HCEC 1CT (cell line): ENCODE results near the gene GALNS.
"Not testable (repeated sequence)": the region's sequence is repeated elsewhere in the genome, so short reads cannot be mapped to it uniquely, and the experiment has no call there.

Experiments used
- DNase-seq: peaks from one replicate; pipeline ENCODE4 v3.0.0-alpha.2; 2017

Gene GALNS

DNA sequence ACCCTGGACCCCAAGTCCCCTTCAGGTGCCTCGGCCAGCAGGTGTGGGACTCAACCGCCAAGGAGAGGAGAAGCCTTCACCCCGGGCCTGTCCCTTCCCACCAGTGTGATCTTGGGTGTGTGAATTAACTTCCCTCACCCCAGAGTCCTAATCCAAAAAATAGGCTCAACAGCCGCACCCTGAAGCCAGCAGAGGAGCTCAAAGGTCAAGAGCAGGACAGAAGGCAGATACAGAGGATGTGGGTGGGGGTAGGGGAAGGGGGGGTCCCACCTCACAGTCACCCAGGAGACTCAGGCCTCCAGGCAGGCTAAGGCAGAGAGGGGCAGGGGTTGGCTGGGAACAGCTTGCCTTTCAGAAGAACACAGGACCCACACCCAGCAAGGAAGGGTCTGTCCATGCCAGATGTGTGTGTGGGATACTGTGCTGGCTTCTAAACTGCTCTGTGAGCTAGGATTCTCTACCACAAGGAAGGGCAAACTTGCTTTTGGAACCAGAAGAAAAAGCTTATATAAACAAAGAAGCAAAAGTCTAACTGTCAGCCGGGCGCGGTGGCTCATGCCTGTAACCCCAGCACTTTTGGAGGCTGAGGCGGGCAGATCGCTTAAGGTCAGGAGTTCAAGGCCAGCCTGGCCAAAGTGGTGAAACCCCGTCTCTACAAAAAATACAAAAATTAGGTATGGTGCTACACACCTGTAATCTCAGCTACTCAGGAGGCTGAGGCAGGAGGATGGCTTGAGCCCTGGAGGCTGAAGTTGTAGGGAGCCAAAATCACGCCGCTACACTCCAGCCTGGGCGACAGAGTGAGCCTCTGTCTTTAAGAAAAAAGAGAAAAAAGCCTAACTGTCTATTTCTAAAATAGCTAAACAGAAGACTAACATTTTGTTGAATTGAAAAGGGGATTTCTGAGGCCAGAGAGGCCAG lies 76.3 kb downstream of the GALNS start:
- no peak for DNase-seq

GRCh38 chr16:88779406-88780141 lies 77.2 kb downstream of the GALNS start:
- DNase-seq = no peak

GRCh38 chr16:88778541-88779065 lies 78.1 kb downstream of the GALNS start:
- no peak for DNase-seq

GRCh38 chr16:88778271-88778525 lies 78.5 kb downstream of the GALNS start:
- DNase-seq = no peak

DNA sequence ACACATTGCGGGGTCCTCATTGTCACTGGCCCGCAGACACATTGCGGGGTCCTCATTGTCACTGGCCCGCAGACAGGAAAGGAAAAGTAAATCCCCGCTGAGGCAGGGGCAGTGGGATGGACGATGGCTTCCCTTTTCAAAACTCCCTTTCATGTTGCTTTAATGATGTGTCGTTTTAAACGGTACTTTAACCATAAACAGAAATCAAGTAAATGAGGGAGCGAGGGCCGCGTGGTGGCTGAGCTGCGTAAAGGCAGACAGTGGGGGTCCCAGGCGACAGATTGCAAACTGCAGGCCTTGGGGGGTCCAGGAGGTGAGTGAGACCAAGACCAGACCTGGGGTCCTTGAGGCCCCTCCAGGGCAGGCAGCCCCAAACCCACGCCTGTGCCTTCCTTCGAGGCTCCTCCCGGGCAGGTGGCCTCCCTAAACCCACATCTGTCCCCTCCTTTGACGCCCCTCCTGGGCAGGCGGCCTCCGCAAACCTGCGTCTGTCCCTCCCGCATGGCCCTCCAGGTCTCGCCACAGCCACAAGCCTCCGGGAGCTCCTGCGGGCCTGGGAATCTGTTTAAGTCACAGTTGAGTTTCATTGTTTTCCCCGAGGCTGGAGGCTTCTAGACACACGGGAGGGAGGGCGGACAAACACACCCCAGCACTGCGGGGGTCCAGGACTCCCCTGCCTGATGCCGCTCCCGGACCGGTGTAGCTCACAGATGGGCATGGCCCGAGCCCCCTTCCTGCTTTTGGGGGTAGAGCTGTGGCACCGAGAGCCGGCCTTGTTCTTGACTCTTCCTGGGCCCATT lies 79.1 kb downstream of the GALNS start:
- DNase-seq = no peak

DNA sequence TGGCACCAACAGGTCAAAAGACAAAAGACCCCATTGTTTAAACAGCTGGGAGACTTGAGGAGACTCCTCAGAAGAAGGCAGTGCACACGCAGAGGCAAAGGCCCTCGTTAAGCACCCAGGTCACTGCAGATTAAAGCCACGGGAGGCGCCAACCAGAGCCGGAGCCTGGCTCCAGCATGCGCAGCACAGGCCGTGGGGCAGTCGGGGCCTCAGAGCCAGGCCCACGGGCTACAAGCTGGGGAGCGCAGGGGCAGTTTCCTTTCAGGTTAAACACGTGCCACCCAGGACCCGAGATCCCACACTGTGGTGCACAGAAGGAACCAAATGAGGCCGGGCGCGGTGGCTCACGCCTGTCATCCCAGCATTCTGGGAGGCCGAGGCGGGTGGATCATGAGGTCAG lies 80.9 kb downstream of the GALNS start:
- no peak for DNase-seq

DNA sequence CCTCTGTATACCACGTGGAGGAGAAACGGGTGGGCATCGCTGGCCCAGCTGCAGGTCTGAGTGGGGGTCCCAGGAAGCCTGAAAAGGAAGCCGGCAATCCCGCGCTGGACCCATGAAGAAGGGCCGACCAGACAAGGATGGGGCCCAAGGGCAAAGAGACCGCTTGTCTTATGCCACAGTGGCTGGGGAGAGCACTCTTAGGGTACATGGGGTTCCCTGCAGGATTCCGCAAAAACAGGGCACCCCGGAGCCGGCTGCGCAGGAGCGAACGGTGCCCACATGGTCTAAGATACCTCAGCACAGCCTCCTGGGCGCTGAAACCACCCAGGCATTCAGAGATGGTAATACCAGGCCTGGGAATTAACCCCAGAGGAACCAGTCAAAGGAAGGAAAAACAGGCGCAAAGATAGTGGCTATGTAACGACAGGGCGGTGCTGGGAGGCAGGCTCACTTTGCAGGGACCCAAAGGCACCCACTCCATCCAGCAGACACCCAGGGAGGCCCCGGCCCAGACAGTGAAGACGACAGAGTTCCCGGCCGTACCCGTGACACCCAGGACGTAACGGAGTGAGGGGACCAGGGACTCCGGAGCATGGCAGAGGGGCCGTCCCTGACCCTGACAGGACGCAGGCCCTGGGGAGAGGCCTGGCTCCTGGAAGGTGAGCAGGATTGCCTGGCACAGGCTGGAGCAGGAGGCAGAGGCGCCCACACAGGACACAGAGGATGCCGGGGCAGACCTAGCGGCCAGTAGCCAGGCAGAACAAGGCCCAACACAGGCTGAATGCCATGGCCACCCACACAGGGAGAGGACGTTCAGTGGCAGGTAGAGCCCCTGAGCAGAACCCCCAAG lies 82.0 kb downstream of the GALNS start:
- DNase-seq = no peak

GRCh38 chr16:88773812-88774291 lies 82.9 kb downstream of the GALNS start:
- peak; percentile 85 for DNase-seq

- peak; percentile 91 for DNase-seq
Observed at GRCh38 chr16:88772871-88773811, 83.6 kb downstream of the GALNS start.

DNA sequence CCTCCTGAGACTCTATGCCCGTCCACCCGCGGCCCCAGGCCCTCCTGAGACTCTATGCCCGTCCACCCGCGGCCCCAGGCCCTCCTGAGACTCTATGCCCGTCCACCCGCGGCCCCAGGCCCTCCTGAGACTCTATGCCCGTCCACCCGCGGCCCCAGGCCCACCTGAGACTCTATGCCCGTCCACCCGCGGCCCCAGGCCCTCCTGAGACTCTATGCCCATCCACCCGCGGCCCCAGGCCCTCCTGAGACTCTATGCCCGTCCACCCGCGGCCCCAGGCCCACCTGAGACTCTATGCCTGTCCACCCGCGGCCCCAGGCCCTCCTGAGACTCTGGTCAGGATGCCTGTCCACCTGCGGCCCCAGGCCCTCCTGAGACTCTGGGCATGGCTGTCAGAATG lies 85.0 kb downstream of the GALNS start:
- DNase-seq = not testable (repeated sequence)

DNA sequence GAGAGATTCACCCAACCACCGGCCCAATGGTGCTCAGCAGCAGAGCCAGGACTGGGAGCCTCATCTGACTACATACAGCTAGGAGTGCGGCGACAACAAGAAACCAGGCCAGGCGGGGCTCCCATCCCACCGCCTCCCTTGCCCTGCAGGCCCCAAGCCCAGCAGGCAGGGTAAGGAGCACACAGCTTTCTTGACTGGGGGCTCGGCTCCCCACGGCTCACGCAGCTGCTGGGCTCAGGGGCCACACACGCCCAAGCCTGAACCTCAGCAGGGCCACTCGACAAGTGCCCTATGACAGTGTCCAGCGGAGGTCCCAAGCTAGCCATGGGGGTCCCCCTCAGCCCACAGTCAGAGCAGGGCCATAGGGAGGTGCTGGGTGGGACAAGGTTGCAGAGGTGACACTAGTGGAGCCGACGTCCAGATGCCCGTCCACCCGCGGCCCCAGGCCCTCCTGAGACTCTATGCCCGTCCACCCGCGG lies 85.4 kb downstream of the GALNS start:
- DNase-seq = no peak

DNA sequence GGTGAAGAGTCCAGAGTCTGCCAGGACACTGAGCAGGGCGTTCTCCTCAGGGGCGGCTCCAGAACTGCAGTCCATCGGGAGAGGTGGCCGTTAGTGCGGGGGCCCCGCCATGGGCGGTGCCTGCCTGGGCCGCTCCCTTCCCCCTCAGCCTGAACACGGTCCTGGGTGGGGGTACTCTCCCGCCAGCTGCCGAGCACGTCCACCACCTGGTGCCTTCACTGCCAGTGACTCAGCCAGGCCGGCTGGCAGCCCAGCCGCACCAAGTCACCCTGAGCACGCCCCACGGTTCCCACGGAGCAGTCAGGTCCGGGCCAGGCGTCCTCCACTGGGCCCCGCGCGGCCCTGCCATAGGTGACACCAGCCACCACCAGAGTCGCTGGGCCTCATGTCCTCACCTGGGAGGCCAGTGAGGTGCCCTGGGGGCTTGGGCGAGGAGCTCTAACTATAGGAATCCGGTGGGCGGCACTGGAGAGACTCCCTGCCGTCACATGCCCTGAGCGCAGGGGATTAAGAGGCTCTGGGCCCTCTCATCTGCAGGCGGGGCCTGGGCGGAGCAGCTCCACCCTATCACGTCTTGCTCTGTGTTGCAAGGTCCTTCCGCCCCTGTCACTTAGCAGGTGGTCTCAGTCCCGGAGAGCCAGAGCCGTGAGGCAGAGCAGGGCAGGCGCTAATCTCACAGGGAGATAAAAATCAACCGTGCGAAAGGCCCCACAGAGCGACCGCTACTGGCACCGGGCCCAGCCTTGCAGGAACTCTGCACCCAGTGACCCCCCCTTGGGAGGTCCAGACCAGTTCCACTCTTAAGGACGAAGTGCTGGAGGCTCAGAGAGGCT lies 86.1 kb downstream of the GALNS start:
- peak; percentile 88 for DNase-seq

DNA sequence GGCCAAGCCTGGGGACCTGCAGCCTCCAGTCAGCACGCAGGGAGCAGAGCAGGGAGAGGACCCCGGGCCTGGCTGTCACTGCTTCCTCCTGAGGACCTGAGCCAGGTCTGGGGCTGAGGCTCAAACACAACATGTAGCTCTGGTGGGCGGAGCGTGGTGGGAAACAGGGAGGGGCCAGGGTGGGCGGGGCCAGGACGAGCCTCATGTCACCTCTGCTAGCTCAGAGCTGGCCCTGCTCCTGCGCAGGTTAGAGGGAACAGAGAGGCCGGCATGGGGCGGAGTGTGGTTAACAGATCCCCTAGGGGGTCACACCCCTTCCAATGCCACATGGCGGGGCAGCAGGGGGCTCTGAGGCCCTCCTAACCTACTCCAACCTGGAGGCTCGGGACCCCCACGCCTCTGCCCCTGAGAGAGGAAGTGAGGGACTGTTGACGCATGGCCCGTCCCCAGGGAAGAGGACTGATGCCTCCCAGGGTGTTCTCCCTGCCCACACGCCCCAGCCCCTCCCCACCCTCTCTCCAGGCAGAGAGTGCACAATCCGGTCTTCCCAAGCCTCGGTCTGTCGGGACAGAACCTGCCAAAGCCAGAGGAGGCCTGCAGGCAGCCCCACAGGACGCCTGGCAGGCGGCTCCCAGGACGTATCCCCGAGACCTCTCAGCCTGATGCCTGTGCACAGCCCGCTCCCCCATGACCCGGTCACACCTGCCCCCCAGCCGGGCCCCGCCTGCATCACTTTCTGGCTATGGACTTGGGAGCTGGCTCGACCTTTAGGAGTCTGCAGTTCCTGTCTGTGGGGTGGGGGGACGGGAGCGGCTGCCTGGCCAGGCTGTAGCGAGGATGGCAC lies 86.9 kb downstream of the GALNS start:
- no peak for DNase-seq

GRCh38 chr16:88768071-88768783 lies 88.5 kb downstream of the GALNS start:
- DNase-seq = peak; percentile 43

GRCh38 chr16:88767546-88768070 lies 89.1 kb downstream of the GALNS start:
- no peak for DNase-seq

- DNase-seq = no peak
Observed at GRCh38 chr16:88766975-88767374, 89.8 kb downstream of the GALNS start.

DNA sequence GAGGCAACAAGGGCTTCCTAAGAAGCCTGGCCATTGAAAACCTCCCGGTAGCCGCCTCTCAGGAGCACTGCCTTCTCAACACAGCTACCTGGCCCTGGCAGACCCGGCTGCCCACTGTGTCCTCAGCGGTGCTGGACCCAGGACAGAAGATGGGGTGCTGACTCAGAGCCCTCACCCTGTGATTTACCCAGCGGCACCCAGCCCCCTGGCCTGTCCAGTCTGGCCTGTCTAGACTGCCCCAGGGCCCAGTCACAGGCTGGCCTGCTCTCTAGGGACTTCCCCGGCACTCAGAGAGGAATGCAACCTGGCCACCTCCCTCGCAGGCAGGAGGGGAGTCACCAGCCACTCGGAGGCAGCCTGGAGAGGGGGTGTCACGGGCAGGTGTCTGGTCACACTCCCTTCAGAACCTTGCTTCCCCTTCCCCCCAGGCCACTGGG lies 91.8 kb downstream of the GALNS start:
- no peak for DNase-seq

- DNase-seq = no peak
Observed at GRCh38 chr16:88764080-88764479, 92.7 kb downstream of the GALNS start.
